Fibroblast of lung (primary cell): Measurements from ENCODE around the gene IFNGR1. TPM values are rescaled to one million over a fixed set of nuclear protein-coding genes. Genes with fewer than 3 reads are reported as not detected.

Experiments
- DNase-seq, 2 donors: peaks; one replicate each; pipeline versions ENCODE4 v3.0.0 to v3.0.0-alpha.2; 2010; ENCODE audit warnings: low read depth in 2 of 2
- H2AFZ ChIP-seq: 2 replicates; pipeline ENCODE4 v1.5.1; 2012; ENCODE audit warnings: low read length, control low read depth, inconsistent platforms
- H3K27ac ChIP-seq: 2 replicates; pipeline ENCODE4 v1.5.1; 2011; ENCODE audit warnings: low read length, control low read depth; ENCODE audit not compliant: insufficient read depth
- H3K27me3 ChIP-seq: 2 replicates; pipeline ENCODE4 v1.5.1; 2011; ENCODE audit warnings: mild to moderate bottlenecking, low read length; ENCODE audit not compliant: control insufficient read depth, insufficient read depth
- H3K36me3 ChIP-seq: 2 replicates; pipeline ENCODE4 v1.5.1; 2011; ENCODE audit warnings: low read length; ENCODE audit not compliant: control insufficient read depth, insufficient read depth
- H3K4me1 ChIP-seq: 2 replicates; pipeline ENCODE4 v1.5.1; 2011; ENCODE audit warnings: low read length; ENCODE audit not compliant: control insufficient read depth, insufficient read depth; ENCODE audit errors: extremely low read depth
- H3K4me2 ChIP-seq: 2 replicates; pipeline ENCODE4 v1.5.1; 2011; ENCODE audit warnings: low read length, control low read depth; ENCODE audit not compliant: insufficient read depth; ENCODE audit errors: extremely low read depth
- H3K4me3 ChIP-seq, 4 experiments: fragments of 200-600 bp in 1 of 4; sonication (generic) in 1 of 4; replicated peaks in 1 of 4; 2 replicates each; pipeline ENCODE4 v1.5.1; 2011 to 2016; ENCODE audit warnings: low read length in 4 of 4, low read depth in 3 of 4, mild to moderate bottlenecking in 3 of 4, control low read depth in 2 of 4, inconsistent platforms in 1 of 4, mixed read lengths in 1 of 4; ENCODE audit not compliant: insufficient read depth in 1 of 4; ENCODE audit errors: control extremely low read depth in 1 of 4
- H3K79me2 ChIP-seq: 2 replicates; pipeline ENCODE4 v1.5.1; 2012; ENCODE audit warnings: mild to moderate bottlenecking, low read length, inconsistent platforms; ENCODE audit not compliant: control insufficient read depth, insufficient read depth
- H3K9ac ChIP-seq: 2 replicates; pipeline ENCODE4 v1.5.1; 2011; ENCODE audit warnings: mild to moderate bottlenecking, low read length, control low read depth; ENCODE audit not compliant: insufficient read depth
- H3K9me3 ChIP-seq: 2 replicates; pipeline ENCODE4 v1.5.1; 2012; ENCODE audit warnings: low read depth, low read length; ENCODE audit not compliant: control insufficient read depth, insufficient read depth
- H4K20me1 ChIP-seq: 2 replicates; pipeline ENCODE4 v1.5.1; 2011; ENCODE audit warnings: low read length; ENCODE audit not compliant: control insufficient read depth, insufficient read depth; ENCODE audit errors: extremely low read depth
- CTCF ChIP-seq, 2 donors: IDR thresholded peaks in 1 of 2; conservative IDR thresholded peaks in 1 of 2; 1 replicate in 1 of 2; 2 replicates in 1 of 2; pipeline ENCODE4 v1.5.1; 2011 to 2012; ENCODE audit warnings: low read length in 2 of 2, control low read depth in 1 of 2, inconsistent platforms in 1 of 2, low read depth in 1 of 2, mild to moderate bottlenecking in 1 of 2
- EZH2 ChIP-seq: IDR thresholded peaks from 2 replicates; pipeline ENCODE4 v1.5.1; 2012; ENCODE audit warnings: low read length, control low read depth, mild to moderate bottlenecking; ENCODE audit errors: missing control alignments
- polyA plus RNA-seq, 2 donors: library from polyadenylated mRNA; depleted of rRNA in 1 of 2; stranded (reverse) in 1 of 2; unstranded in 1 of 2; fragments of >200 nt; gene quantifications; 2 replicates each; pipeline ENCODE4 v1.2.1, GENCODE V29; 2011 to 2012; ENCODE audit warnings: missing spikeins in 1 of 2
- total RNA-seq: library from RNA; depleted of rRNA; stranded (reverse); fragments of >200 nt; gene quantifications from 2 replicates; pipeline ENCODE4 v1.2.1, GENCODE V29; 2014

Gene IFNGR1
- total and polyA plus RNA-seq, 2 donors (not counting 1 experiment from before 2014, with no cell fraction given) = 55.9 to 123 TPM

- no peak overlapping the region for H3K27ac ChIP-seq
- no peaks in the 10 kb centered on the region for H3K4me1 ChIP-seq
- TF ChIP-seq EZH2 (no peak), CTCF (conservative IDR thresholded peaks at IDR 0.05 in 1 of 2, IDR thresholded peaks at IDR 0.05 in 1 of 2; ENCODE audit: low read depth in 1 of 2, low read length in 2 of 2) (no peak)
- DNase-seq = no peak
- H3K36me3 ChIP-seq = peaks cover 3% of the 10 kb centered on the region
- no peak overlapping the region for H2AFZ ChIP-seq
- H3K9ac ChIP-seq = no peak overlapping the region
- H3K4me3 ChIP-seq = no peak overlapping the region
- no peaks in the 10 kb centered on the region for H3K9me3 ChIP-seq
- H4K20me1 ChIP-seq = no peaks in the 10 kb centered on the region
- no peaks in the 10 kb centered on the region for H3K27me3 ChIP-seq
- no peak overlapping the region for H3K4me2 ChIP-seq
- H3K79me2 ChIP-seq = no peaks in the 10 kb centered on the region
Measured at GRCh38 chr6:137201006-137201405, 18.2 kb downstream of the IFNGR1 start.

- Histone ChIP-seq H3K9me3 (no peaks in the 10 kb centered on the region), H2AFZ (no peak overlapping the region), H4K20me1 (no peaks in the 10 kb centered on the region), H3K4me2 (no peak overlapping the region), H3K9ac (no peak overlapping the region), H3K27me3 (no peaks in the 10 kb centered on the region), H3K4me1 (no peaks in the 10 kb centered on the region), H3K36me3 (peaks cover 3% of the 10 kb centered on the region), H3K79me2 (no peaks in the 10 kb centered on the region), H3K4me3 (no peak overlapping the region), H3K27ac (no peak overlapping the region)
- no peak for TF ChIP-seq CTCF (conservative IDR thresholded peaks at IDR 0.05 in 1 of 2, IDR thresholded peaks at IDR 0.05 in 1 of 2; ENCODE audit: low read depth in 1 of 2, low read length in 2 of 2)
- TF ChIP-seq EZH2 = no peak
- DNase-seq = no peak
Measured at GRCh38 chr6:137200288-137200687, 18.9 kb downstream of the IFNGR1 start.

DNA sequence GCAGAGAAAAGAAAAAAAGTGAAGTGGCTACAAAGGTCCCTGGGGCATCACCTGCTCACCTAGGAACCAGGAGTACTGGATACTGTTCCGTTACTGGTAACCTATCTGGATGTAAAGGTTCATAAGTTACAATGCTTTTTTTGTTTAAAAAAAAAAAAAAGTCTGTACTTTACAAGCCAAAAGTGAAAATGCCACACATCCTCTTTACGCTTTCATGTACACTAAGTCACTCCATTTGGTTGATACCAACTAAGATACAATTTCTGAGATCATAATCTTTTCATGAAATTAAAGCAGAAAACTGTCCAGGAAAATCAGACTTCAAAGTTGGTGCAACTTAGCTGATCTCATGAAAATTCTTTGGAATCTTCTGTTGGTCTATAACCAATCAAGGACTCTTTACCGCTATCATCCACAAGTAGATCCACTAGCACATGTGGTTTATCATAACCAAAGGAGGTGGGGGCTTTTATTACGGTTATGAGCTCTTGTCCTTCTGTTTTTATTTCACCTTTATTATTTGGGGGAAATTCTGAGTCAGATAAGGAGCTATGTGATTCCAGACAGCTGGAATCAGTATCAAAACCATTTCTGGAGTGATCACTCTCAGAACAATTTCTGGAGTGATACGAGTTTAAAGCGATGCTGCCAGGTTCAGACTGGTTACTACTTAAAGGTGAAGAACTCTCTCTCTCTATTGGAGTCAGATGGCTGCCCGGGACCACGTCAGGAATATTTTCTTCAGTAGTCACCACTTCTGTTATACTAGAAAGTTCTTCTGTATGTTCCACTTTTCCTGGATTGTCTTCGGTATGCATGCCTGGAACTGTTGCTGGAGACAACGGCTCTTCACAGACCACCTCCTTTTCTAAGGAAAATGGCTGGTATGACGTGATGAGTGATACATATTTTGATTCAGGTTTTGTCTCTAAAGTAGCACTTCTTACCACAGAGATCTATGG, 21.2 kb downstream of the IFNGR1 start:
- TF ChIP-seq CTCF (conservative IDR thresholded peaks at IDR 0.05 in 1 of 2, IDR thresholded peaks at IDR 0.05 in 1 of 2; ENCODE audit: low read depth in 1 of 2, low read length in 2 of 2) = no peak
- no peaks in the 10 kb centered on the region for H4K20me1 ChIP-seq
- H2AFZ ChIP-seq = no peak overlapping the region
- H3K4me3 ChIP-seq = no peak overlapping the region
- DNase-seq = no peak
- no peaks in the 10 kb centered on the region for H3K9me3 ChIP-seq
- H3K27me3 ChIP-seq = no peaks in the 10 kb centered on the region
- no peak overlapping the region for H3K9ac ChIP-seq
- H3K4me1 ChIP-seq = no peaks in the 10 kb centered on the region
- H3K36me3 ChIP-seq = peaks cover 3% of the 10 kb centered on the region
- no peak overlapping the region for H3K4me2 ChIP-seq
- H3K27ac ChIP-seq = no peak overlapping the region
- H3K79me2 ChIP-seq = no peaks in the 10 kb centered on the region
